Measurements from ENCODE around the gene PIK3R5. TPM values are rescaled to one million over a fixed set of nuclear protein-coding genes. Genes with fewer than 3 reads are reported as not detected.

PIK3R5 gene
- total and polyA plus RNA-seq, 2 donors (not counting 1 experiment from before 2014, with no cell fraction given), result 0.15 TPM; not detected in 1

DNA sequence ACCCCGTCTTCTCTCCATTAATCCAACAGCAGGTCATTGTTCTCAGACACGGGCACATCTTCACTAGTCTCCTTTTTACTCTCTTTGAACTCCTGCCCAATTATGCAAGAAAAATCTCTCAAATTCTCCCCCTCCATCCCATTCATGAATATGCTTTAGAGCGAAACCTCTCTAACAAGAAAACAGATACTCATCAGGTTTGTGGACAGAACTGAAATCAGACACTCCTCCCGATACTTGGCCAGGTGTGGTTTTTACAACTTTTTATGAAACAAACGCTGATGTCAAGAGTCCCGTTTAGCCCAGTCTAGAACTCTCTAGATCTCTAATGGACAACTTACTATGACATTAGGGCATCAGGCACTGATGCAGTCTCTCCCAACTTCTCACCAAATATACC lies 40.9 kb downstream of the PIK3R5 start:
- H3K4me3 ChIP-seq (replicated peaks in 1 of 4; ENCODE audit: control extremely low read depth in 1 of 4, insufficient read depth in 1 of 4, low read depth in 3 of 4, low read length in 4 of 4), result no peak overlapping the region
- H3K4me1 ChIP-seq (ENCODE audit: control insufficient read depth, extremely low read depth, insufficient read depth, low read length), result peaks cover 4% of the 10 kb centered on the region
- H3K27me3 ChIP-seq (ENCODE audit: control insufficient read depth, insufficient read depth, low read length), result no peaks in the 10 kb centered on the region
- H2AFZ ChIP-seq (ENCODE audit: low read length), result no peak overlapping the region
- no peaks in the 10 kb centered on the region for H3K79me2 ChIP-seq (ENCODE audit: control insufficient read depth, insufficient read depth, low read length)
- TF ChIP-seq, protein P1, sequence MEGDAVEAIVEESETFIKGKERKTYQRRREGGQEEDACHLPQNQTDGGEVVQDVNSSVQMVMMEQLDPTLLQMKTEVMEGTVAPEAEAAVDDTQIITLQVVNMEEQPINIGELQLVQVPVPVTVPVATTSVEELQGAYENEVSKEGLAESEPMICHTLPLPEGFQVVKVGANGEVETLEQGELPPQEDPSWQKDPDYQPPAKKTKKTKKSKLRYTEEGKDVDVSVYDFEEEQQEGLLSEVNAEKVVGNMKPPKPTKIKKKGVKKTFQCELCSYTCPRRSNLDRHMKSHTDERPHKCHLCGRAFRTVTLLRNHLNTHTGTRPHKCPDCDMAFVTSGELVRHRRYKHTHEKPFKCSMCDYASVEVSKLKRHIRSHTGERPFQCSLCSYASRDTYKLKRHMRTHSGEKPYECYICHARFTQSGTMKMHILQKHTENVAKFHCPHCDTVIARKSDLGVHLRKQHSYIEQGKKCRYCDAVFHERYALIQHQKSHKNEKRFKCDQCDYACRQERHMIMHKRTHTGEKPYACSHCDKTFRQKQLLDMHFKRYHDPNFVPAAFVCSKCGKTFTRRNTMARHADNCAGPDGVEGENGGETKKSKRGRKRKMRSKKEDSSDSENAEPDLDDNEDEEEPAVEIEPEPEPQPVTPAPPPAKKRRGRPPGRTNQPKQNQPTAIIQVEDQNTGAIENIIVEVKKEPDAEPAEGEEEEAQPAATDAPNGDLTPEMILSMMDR (conservative IDR thresholded peaks at IDR 0.05 in 1 of 2, IDR thresholded peaks at IDR 0.05 in 1 of 2; ENCODE audit: low read depth in 1 of 2, low read length in 2 of 2), result no peak
- TF ChIP-seq EZH2 (IDR thresholded peaks at IDR 0.05; ENCODE audit: low read length, missing control alignments), result no peak
- no peaks in the 10 kb centered on the region for H3K36me3 ChIP-seq (ENCODE audit: control insufficient read depth, insufficient read depth, low read length)
- no peak for DNase-seq (ENCODE audit: low read depth in 2 of 2)
- no peak overlapping the region for H3K27ac ChIP-seq (ENCODE audit: insufficient read depth, low read length)
- H3K4me2 ChIP-seq (ENCODE audit: extremely low read depth, insufficient read depth, low read length), result no peak overlapping the region
- no peak overlapping the region for H3K9ac ChIP-seq (ENCODE audit: insufficient read depth, low read length)
- no peaks in the 10 kb centered on the region for H4K20me1 ChIP-seq (ENCODE audit: control insufficient read depth, extremely low read depth, insufficient read depth, low read length)
- no peaks in the 10 kb centered on the region for H3K9me3 ChIP-seq (ENCODE audit: control insufficient read depth, insufficient read depth, low read depth, low read length)

DNA sequence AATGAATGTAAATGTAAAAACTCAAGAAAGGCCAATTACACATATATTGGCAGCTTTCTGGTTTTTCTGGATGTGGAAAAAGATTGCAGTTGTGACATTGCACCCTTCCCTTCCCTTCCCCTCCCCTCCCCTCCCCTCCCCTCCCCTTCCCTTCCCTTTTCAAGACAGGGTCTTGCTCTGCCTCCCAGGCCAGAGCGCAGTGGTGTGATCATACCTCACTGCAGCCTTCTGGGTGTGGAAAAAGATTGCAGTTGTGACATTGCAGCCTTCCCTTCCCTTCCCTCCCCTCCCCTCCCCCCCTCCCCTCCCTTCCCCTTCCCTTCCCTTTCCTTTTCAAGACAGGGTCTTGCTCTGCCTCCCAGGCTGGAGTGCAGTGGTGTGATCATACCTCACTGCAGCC lies 41.7 kb downstream of the PIK3R5 start:
- no peak for DNase-seq (ENCODE audit: low read depth in 2 of 2)
- Histone ChIP-seq H3K27ac (ENCODE audit: insufficient read depth, low read length) (no peak overlapping the region), H3K36me3 (ENCODE audit: control insufficient read depth, insufficient read depth, low read length) (no peaks in the 10 kb centered on the region), H3K4me2 (ENCODE audit: extremely low read depth, insufficient read depth, low read length) (no peak overlapping the region), H2AFZ (ENCODE audit: low read length) (no peak overlapping the region), H3K4me1 (ENCODE audit: control insufficient read depth, extremely low read depth, insufficient read depth, low read length) (peaks cover 4% of the 10 kb centered on the region), H4K20me1 (ENCODE audit: control insufficient read depth, extremely low read depth, insufficient read depth, low read length) (no peaks in the 10 kb centered on the region), H3K9me3 (ENCODE audit: control insufficient read depth, insufficient read depth, low read depth, low read length) (no peaks in the 10 kb centered on the region), H3K79me2 (ENCODE audit: control insufficient read depth, insufficient read depth, low read length) (no peaks in the 10 kb centered on the region), H3K27me3 (ENCODE audit: control insufficient read depth, insufficient read depth, low read length) (no peaks in the 10 kb centered on the region), H3K4me3 (replicated peaks in 1 of 4; ENCODE audit: control extremely low read depth in 1 of 4, insufficient read depth in 1 of 4, low read depth in 3 of 4, low read length in 4 of 4) (no peak overlapping the region), H3K9ac (ENCODE audit: insufficient read depth, low read length) (no peak overlapping the region)
- TF ChIP-seq, protein P1 (conservative IDR thresholded peaks at IDR 0.05 in 1 of 2, IDR thresholded peaks at IDR 0.05 in 1 of 2; ENCODE audit: low read depth in 1 of 2, low read length in 2 of 2), result no peak
- no peak for TF ChIP-seq EZH2 (IDR thresholded peaks at IDR 0.05; ENCODE audit: low read length, missing control alignments)

DNA sequence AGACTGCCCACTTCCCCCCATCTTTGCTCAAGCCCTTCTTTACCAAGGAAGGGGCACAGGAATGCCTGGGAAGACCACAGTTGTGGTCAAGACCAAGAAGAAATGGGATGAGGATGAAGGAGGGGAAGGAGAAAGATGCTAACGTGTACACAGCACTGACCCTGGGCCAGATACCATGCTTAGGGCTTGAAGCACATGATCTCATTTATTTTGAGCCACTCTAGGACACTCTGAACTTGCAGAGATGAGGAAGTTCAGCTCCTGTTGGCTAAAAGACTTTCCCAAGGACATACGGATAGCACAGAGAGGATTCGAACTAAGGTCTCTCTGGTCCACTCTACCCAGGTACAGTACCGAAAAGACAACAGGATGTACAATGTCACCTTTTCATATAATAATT lies 42.6 kb downstream of the PIK3R5 start:
- H2AFZ ChIP-seq (ENCODE audit: low read length), result peak overlapping the region; percentile 22

More for the DNA sequence above, 42.6 kb downstream of the PIK3R5 start:
- no peak overlapping the region for H3K9ac ChIP-seq (ENCODE audit: insufficient read depth, low read length)
- H3K27ac ChIP-seq (ENCODE audit: insufficient read depth, low read length), result peak overlapping the region; percentile 59
- no peaks in the 10 kb centered on the region for H3K27me3 ChIP-seq (ENCODE audit: control insufficient read depth, insufficient read depth, low read length)
- no peak for DNase-seq (ENCODE audit: low read depth in 2 of 2)
- no peaks in the 10 kb centered on the region for H3K9me3 ChIP-seq (ENCODE audit: control insufficient read depth, insufficient read depth, low read depth, low read length)
- peaks cover 4% of the 10 kb centered on the region for H3K4me1 ChIP-seq (ENCODE audit: control insufficient read depth, extremely low read depth, insufficient read depth, low read length)
- H3K4me3 ChIP-seq (replicated peaks in 1 of 4; ENCODE audit: control extremely low read depth in 1 of 4, insufficient read depth in 1 of 4, low read depth in 3 of 4, low read length in 4 of 4), result no peak overlapping the region
- H3K4me2 ChIP-seq (ENCODE audit: extremely low read depth, insufficient read depth, low read length), result no peak overlapping the region
- H4K20me1 ChIP-seq (ENCODE audit: control insufficient read depth, extremely low read depth, insufficient read depth, low read length), result no peaks in the 10 kb centered on the region
- TF ChIP-seq EZH2 (IDR thresholded peaks at IDR 0.05; ENCODE audit: low read length, missing control alignments), result no peak
- TF ChIP-seq, protein P1 (conservative IDR thresholded peaks at IDR 0.05 in 1 of 2, IDR thresholded peaks at IDR 0.05 in 1 of 2; ENCODE audit: low read depth in 1 of 2, low read length in 2 of 2), result no peak
- no peaks in the 10 kb centered on the region for H3K79me2 ChIP-seq (ENCODE audit: control insufficient read depth, insufficient read depth, low read length)
- no peaks in the 10 kb centered on the region for H3K36me3 ChIP-seq (ENCODE audit: control insufficient read depth, insufficient read depth, low read length)

Measured in fibroblast of lung (primary cell).